Adrenal gland (tissue), 12 donors: ENCODE data around the gene MRPS12. TPM values are rescaled to one million over a fixed set of nuclear protein-coding genes. Genes with fewer than 3 reads are reported as not detected.

Experiments
- DNase-seq, 7 donors: peaks; one replicate each; pipeline ENCODE4 v3.0.0-alpha.2; 2019 to 2020
- H3K27ac ChIP-seq, 5 donors: fragments of 200-600 bp; sonication (generic) in 4 of 5; 1 replicate in 3 of 5; 2 replicates in 2 of 5; pipeline versions ENCODE4 v1.5.1 to v1.8.0; 2016 to 2020; ENCODE audit warnings: mild to moderate bottlenecking in 1 of 5
- H3K27me3 ChIP-seq: fragments of 200-600 bp; 2 replicates; pipeline ENCODE4 v1.8.0; 2021
- H3K36me3 ChIP-seq, 2 donors: fragments of 200-600 bp; replicated peaks in 1 of 2; 1 replicate in 1 of 2; 2 replicates in 1 of 2; pipeline versions ENCODE4 v1.5.1 to v1.8.0; 2018 to 2022
- H3K4me1 ChIP-seq, 2 donors: fragments of 200-600 bp; replicated peaks in 1 of 2; 1 replicate in 1 of 2; 2 replicates in 1 of 2; pipeline versions ENCODE4 v1.5.1 to v1.8.0; 2018 to 2021
- H3K4me3 ChIP-seq, 4 donors: fragments of 200-600 bp; sonication (generic) in 3 of 4; one replicate each; pipeline ENCODE4 v1.5.1; 2016 to 2018
- H3K9me3 ChIP-seq, 3 donors: fragments of 200-600 bp; sonication (generic) in 1 of 3; replicated peaks in 1 of 3; 1 replicate in 2 of 3; 2 replicates in 1 of 3; pipeline versions ENCODE4 v1.5.1 to v1.8.0; 2016 to 2021
- CTCF ChIP-seq, 6 experiments: fragments of 450-650 bp in 4 of 6; fragments of 200-600 bp in 2 of 6; sonication (generic) in 1 of 6; IDR thresholded peaks; 1 replicate in 5 of 6; 2 replicates in 1 of 6; pipeline versions ENCODE4 v1.5.1 to v1.8.0; 2016 to 2021; ENCODE audit warnings: antibody characterized with exemption in 6 of 6, mild to moderate bottlenecking in 2 of 6, moderate library complexity in 1 of 6
- POLR2A ChIP-seq, 2 donors: fragments of 450-650 bp; IDR thresholded peaks; one replicate each; pipeline ENCODE4 v1.6.1; 2017; ENCODE audit warnings: antibody characterized with exemption in 2 of 2, mild to moderate bottlenecking in 2 of 2, moderate library complexity in 1 of 2
- WGBS, 4 donors: extraction: QIAGEN DNeasy Blood & Tissue Kit in 2 of 4; methylation state at CpG; one replicate each; pipeline versions ENCODE4 v1.1.5 to v1.1.7; 2013 to 2017; 5-methylcytosine and 5-hydroxymethylcytosine counted together
- intact Hi-C, 2 donors: fragments of 100-400 bp; cut with DNase I; formaldehyde crosslinking; loops; one replicate each; pipeline versions ENCODE4 v1.14.1 to v1.15.0; 2022 to 2023
- polyA plus RNA-seq, 3 donors: library from polyadenylated mRNA; stranded (reverse); fragments of 200-250 nt in 2 of 3; fragments of 350-450 nt in 1 of 3; fragmentation: Illumina TruSeq in 1 of 3; extraction: RNeasy Lipid Tissue Mini Kit (QIAGEN cat#74804) in 1 of 3; gene quantifications; one replicate each; pipeline ENCODE4 v1.2.3, GENCODE V29; 2013 to 2014
- total RNA-seq, 9 donors: library from RNA; depleted of rRNA in 4 of 9; stranded (reverse); fragments of >200 nt in 4 of 9; fragments of 120-200 nt in 1 of 9; fragmentation: NEBNext Ultra II Directional in 1 of 9; extraction: Animal tissue kit (Norgen Biotek cat#: 25700) in 1 of 9; gene quantifications; one replicate each; pipeline versions ENCODE4 v1.1.0 to v1.2.4, GENCODE V29; 2013 to 2023
- donor health status: healthy with polysubstance abuse.
- donor health status: Bipolar disorder and iron deficiency.
- donor health status: DM: yes; HTN: yes; CAD: no.
- donor health status: DM: no; HTN: no; CAD: no.
- donor health status: DM: no; HTN: no; CAD: no.
- donor health status: DM: yes; HTN: yes; CAD: no.

The MRPS12 gene
- total and polyA plus RNA-seq, 12 donors: 14.6 to 64.4 (median 43.3) TPM

- intact Hi-C loops: no loop called here
- Histone ChIP-seq H3K4me3 (no peak overlapping the region), H3K4me1 (no peaks in the 10 kb centered on the region), H3K27ac (no peak overlapping the region), H3K36me3 (peaks cover 0 to 5% of the 10 kb centered on the region in 2 donors), H3K27me3 (no peaks in the 10 kb centered on the region), H3K9me3 (no peaks in the 10 kb centered on the region)
- DNase-seq: no peak
- 79 to 87% (median 85%) methylated on average over 10 to 20 of the region's 20 CpGs for WGBS, 4 donors
- TF ChIP-seq POLR2A (IDR thresholded peaks at IDR 0.05) (no peak), CTCF (IDR thresholded peaks at IDR 0.05) (no peak)
Measured at GRCh38 chr19:38942471-38943181, 11.9 kb downstream of the MRPS12 start.

GRCh38 chr19:38944981-38945506, 14.3 kb downstream of the MRPS12 start:
- Histone ChIP-seq H3K27me3 (no peaks in the 10 kb centered on the region), H3K4me1 (peaks cover 2 to 4% of the 10 kb centered on the region in 2 donors), H3K9me3 (no peaks in the 10 kb centered on the region), H3K4me3 (no peak overlapping the region), H3K36me3 (peaks cover 0 to 5% of the 10 kb centered on the region in 2 donors), H3K27ac (no peak overlapping the region)
- TF ChIP-seq CTCF (IDR thresholded peaks at IDR 0.05) (no peak), POLR2A (IDR thresholded peaks at IDR 0.05) (no peak)
- no peak for DNase-seq
- intact Hi-C loops: no loop called here
- WGBS, 4 donors: 87 to 100% (median 91%) methylated on average over 1 to 12 of the region's 12 CpGs

- Histone ChIP-seq H3K27ac (no peak overlapping the region), H3K4me1 (peaks cover 6 to 8% of the 10 kb centered on the region in 2 donors), H3K36me3 (peaks cover 0 to 5% of the 10 kb centered on the region in 2 donors), H3K27me3 (no peaks in the 10 kb centered on the region), H3K9me3 (no peaks in the 10 kb centered on the region), H3K4me3 (no peak overlapping the region)
- TF ChIP-seq POLR2A (IDR thresholded peaks at IDR 0.05) (no peak), CTCF (IDR thresholded peaks at IDR 0.05) (no peak)
- no peak for DNase-seq
- intact Hi-C loops: no loop called here
- WGBS, 4 donors: 78 to 94% (median 84%) methylated on average over 2 to 3 of the region's 3 CpGs
Measured at GRCh38 chr19:38945562-38946228, 15.0 kb downstream of the MRPS12 start.

GRCh38 chr19:38946229-38947010, 15.7 kb downstream of the MRPS12 start:
- WGBS, 4 donors: 62 to 91% (median 87%) methylated on average over 4 to 11 of the region's 11 CpGs
- H3K27me3 ChIP-seq: no peaks in the 10 kb centered on the region
- no peak overlapping the region for H3K27ac ChIP-seq
- TF ChIP-seq CTCF (IDR thresholded peaks at IDR 0.05) (no peak), POLR2A (IDR thresholded peaks at IDR 0.05) (no peak)
- no peak for DNase-seq
- H3K4me3 ChIP-seq: no peak overlapping the region
- H3K36me3 ChIP-seq: peaks cover 0 to 5% of the 10 kb centered on the region in 2 donors
- peaks cover 6 to 8% of the 10 kb centered on the region in 2 donors for H3K4me1 ChIP-seq
- no peaks in the 10 kb centered on the region for H3K9me3 ChIP-seq
- intact Hi-C loops: no loop called here
